SK-N-SH treated with all-trans-retinoic acid at 6 μM for 48 hours (cell line): ENCODE data around the gene TTC39A.

Experiments
- ATAC-seq: fragments of 200-7000 bp; cut with Tn5 transposase; 3 replicates; pipeline ENCODE4 v1.9.1; 2020; ENCODE audit warnings: mild to moderate bottlenecking, moderate library complexity
- BACH2 ChIP-seq: fragments of 250-450 bp; sonication (Bioruptor Pico); IDR thresholded peaks from 2 replicates; pipeline ENCODE4 v1.9.0; 2021; ENCODE audit warnings: mild to moderate bottlenecking, borderline replicate concordance
- CSDC2 ChIP-seq: fragments of 250-450 bp; sonication (Bioruptor Pico); IDR thresholded peaks from 2 replicates; pipeline ENCODE4 v1.5.0; 2020; ENCODE audit warnings: mild to moderate bottlenecking, moderate library complexity
- ISL1 ChIP-seq: fragments of 250-450 bp; sonication (Bioruptor Pico); IDR thresholded peaks from 2 replicates; pipeline ENCODE4 v2.1.2; 2022; ENCODE audit warnings: mild to moderate bottlenecking, moderate library complexity
- PPARA ChIP-seq: fragments of 250-450 bp; sonication (Bioruptor Pico); IDR thresholded peaks from 2 replicates; pipeline ENCODE4 v1.5.0; 2020; ENCODE audit warnings: mild to moderate bottlenecking, borderline replicate concordance
- TCF4 ChIP-seq: fragments of 250-450 bp; sonication (Bioruptor Pico); IDR thresholded peaks from 2 replicates; pipeline ENCODE4 v1.8.0; 2021; ENCODE audit warnings: mild to moderate bottlenecking, moderate library complexity, borderline replicate concordance
- ZC3H10 ChIP-seq: fragments of 250-450 bp; sonication (Bioruptor Pico); IDR thresholded peaks from 2 replicates; pipeline ENCODE4 v1.5.1; 2021; ENCODE audit warnings: mild to moderate bottlenecking, moderate library complexity
- ZFP3 ChIP-seq: fragments of 250-450 bp; sonication (Bioruptor Pico); IDR thresholded peaks from 2 replicates; pipeline ENCODE4 v1.5.0; 2020; ENCODE audit warnings: mild to moderate bottlenecking, moderate library complexity
- ZFP30 ChIP-seq: fragments of 450-650 bp; formaldehyde crosslinking; IDR thresholded peaks from 2 replicates; pipeline ENCODE4 v1.5.0; 2022; ENCODE audit warnings: mild to moderate bottlenecking, moderate library complexity
- ZNF565 ChIP-seq: fragments of 450-650 bp; formaldehyde crosslinking; conservative IDR thresholded peaks from 2 replicates; pipeline ENCODE4 v1.5.0; 2020; ENCODE audit warnings: low read depth, mild to moderate bottlenecking, moderate library complexity
- ZNF8 ChIP-seq: fragments of 450-650 bp; formaldehyde crosslinking; IDR thresholded peaks from 2 replicates; pipeline ENCODE4 v1.5.0; 2020; ENCODE audit warnings: mild to moderate bottlenecking, moderate library complexity
- TF ChIP-seq, protein P1 (sequence below): fragments of 250-450 bp; sonication (Bioruptor Pico); IDR thresholded peaks from 2 replicates; pipeline ENCODE4 v1.8.0; 2020; ENCODE audit warnings: mild to moderate bottlenecking, moderate library complexity, borderline replicate concordance
- TF ChIP-seq, protein P2 (sequence below): fragments of 250-450 bp; sonication (Bioruptor Pico); IDR thresholded peaks from 2 replicates; pipeline ENCODE4 v1.5.1; 2021; ENCODE audit warnings: mild to moderate bottlenecking, moderate library complexity
- TF ChIP-seq, protein P3 (sequence below): fragments of 250-450 bp; sonication (Bioruptor Pico); IDR thresholded peaks from 2 replicates; pipeline ENCODE4 v1.5.1; 2020; ENCODE audit warnings: low read depth, mild to moderate bottlenecking, moderate library complexity
- TF ChIP-seq, protein P4 (sequence below): fragments of 250-450 bp; sonication (Bioruptor Pico); IDR thresholded peaks from 2 replicates; pipeline ENCODE4 v1.5.0; 2020; ENCODE audit warnings: mild to moderate bottlenecking, moderate library complexity
- TF ChIP-seq, protein P5 (sequence below): fragments of 250-450 bp; sonication (Bioruptor Pico); IDR thresholded peaks from 2 replicates; pipeline ENCODE4 v1.8.0; 2021; ENCODE audit warnings: low read depth, mild to moderate bottlenecking, moderate library complexity, borderline replicate concordance

The TTC39A gene

DNA sequence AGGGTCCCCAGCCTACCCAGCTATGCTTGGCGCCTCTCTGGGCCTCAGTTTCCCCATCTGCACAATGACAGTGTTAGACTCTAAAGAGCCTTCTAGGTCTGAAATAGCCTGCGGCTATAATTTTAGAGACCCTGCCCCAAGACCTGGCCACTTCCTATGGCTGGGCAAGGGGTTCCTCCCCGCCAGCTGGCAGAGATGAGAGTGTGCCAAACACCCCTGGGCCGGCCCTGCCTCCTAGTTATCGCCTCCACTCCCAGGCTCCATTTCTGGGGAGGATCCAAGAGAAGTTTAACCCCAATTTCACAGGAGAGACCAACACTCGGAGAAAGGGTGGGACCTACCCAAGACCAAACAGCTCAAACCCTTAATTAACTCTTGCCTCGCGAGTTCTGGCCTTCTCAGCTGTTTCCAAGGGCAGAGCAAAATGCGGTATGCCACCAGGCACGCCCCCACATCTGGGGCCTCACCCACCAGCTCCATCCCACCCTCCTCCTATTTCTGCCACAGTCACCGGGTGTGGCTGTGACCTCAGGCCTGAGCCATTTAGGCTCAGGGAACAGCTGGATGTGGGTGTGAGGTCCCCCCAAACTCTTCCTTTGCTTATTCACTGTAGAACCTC lies 35.7 kb downstream of the TTC39A start (continued):
- TF ChIP-seq TCF4 (CRISPR knock-in tag): no peak
- no peak for TF ChIP-seq BACH2 (CRISPR knock-in tag)
- TF ChIP-seq ZC3H10 (CRISPR knock-in tag): no peak
- TF ChIP-seq ISL1 (CRISPR knock-in tag): no peak
- no peak for TF ChIP-seq ZNF565 (CRISPR knock-in tag)
- TF ChIP-seq, all 23 proteins: peak for 0

DNA sequence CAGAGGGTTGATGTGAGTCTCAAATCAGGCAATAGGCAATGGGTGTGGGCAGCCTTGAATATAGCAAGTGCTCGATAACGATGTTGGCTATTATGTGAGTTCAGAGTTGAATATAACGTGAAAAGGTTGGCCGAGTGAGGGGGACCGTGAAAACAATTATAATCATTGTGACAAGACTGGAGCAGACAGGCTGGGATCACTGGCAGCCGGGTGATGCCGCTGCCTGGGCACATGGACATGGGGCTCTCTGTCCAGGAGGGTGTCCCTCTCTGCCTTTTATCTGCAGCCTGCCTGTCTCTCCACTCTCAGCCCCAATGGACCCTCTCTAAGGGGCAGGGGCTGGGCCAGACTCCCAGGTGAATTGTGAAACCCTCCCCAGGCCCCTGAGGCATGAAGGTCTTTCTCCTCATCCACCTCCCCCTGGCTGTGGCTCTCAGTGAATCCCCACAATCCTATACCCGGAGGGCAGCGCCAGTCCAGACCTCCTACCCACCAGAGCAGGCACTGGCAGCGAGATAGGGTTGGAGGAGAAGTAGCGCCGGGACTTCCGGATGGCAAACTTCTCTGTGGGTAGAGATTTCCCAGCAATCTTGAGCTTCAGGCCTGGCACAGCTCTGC lies 36.4 kb downstream of the TTC39A start:
- no peak for ATAC-seq
- TF ChIP-seq, protein P1, sequence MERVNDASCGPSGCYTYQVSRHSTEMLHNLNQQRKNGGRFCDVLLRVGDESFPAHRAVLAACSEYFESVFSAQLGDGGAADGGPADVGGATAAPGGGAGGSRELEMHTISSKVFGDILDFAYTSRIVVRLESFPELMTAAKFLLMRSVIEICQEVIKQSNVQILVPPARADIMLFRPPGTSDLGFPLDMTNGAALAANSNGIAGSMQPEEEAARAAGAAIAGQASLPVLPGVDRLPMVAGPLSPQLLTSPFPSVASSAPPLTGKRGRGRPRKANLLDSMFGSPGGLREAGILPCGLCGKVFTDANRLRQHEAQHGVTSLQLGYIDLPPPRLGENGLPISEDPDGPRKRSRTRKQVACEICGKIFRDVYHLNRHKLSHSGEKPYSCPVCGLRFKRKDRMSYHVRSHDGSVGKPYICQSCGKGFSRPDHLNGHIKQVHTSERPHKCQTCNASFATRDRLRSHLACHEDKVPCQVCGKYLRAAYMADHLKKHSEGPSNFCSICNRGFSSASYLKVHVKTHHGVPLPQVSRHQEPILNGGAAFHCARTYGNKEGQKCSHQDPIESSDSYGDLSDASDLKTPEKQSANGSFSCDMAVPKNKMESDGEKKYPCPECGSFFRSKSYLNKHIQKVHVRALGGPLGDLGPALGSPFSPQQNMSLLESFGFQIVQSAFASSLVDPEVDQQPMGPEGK (CRISPR knock-in tag): no peak
- TF ChIP-seq ZNF8 (CRISPR knock-in tag): no peak
- TF ChIP-seq ZFP3 (CRISPR knock-in tag): no peak
- TF ChIP-seq, protein P2, sequence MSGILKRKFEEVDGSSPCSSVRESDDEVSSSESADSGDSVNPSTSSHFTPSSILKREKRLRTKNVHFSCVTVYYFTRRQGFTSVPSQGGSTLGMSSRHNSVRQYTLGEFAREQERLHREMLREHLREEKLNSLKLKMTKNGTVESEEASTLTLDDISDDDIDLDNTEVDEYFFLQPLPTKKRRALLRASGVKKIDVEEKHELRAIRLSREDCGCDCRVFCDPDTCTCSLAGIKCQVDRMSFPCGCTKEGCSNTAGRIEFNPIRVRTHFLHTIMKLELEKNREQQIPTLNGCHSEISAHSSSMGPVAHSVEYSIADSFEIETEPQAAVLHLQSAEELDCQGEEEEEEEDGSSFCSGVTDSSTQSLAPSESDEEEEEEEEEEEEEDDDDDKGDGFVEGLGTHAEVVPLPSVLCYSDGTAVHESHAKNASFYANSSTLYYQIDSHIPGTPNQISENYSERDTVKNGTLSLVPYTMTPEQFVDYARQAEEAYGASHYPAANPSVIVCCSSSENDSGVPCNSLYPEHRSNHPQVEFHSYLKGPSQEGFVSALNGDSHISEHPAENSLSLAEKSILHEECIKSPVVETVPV (CRISPR knock-in tag): no peak
- TF ChIP-seq ISL1 (CRISPR knock-in tag): no peak
- TF ChIP-seq, protein P3, sequence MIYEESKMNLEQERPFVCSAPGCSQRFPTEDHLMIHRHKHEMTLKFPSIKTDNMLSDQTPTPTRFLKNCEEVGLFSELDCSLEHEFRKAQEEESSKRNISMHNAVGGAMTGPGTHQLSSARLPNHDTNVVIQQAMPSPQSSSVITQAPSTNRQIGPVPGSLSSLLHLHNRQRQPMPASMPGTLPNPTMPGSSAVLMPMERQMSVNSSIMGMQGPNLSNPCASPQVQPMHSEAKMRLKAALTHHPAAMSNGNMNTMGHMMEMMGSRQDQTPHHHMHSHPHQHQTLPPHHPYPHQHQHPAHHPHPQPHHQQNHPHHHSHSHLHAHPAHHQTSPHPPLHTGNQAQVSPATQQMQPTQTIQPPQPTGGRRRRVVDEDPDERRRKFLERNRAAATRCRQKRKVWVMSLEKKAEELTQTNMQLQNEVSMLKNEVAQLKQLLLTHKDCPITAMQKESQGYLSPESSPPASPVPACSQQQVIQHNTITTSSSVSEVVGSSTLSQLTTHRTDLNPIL (CRISPR knock-in tag): no peak
- TF ChIP-seq BACH2 (CRISPR knock-in tag): no peak

DNA sequence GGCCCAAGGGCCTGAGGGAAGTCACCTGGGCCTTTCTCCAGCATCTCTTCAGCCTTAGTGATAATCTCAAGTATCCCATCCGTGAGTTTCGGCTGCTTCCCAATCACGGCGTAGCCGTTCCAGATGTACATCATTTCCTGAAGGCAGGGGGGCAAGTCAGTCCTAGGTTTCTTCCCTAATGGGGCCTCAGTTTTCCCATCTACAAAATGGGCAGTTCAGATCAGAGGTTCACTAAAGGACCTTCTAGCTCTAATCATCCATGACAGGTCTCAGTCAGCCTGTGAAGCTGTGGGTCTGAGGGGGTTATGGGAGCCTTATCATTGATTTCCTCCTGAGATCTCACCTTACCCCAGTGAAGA lies 39.9 kb downstream of the TTC39A start:
- TF ChIP-seq CSDC2: no peak
- no peak for TF ChIP-seq PPARA (CRISPR knock-in tag)
- ATAC-seq: no peak

DNA sequence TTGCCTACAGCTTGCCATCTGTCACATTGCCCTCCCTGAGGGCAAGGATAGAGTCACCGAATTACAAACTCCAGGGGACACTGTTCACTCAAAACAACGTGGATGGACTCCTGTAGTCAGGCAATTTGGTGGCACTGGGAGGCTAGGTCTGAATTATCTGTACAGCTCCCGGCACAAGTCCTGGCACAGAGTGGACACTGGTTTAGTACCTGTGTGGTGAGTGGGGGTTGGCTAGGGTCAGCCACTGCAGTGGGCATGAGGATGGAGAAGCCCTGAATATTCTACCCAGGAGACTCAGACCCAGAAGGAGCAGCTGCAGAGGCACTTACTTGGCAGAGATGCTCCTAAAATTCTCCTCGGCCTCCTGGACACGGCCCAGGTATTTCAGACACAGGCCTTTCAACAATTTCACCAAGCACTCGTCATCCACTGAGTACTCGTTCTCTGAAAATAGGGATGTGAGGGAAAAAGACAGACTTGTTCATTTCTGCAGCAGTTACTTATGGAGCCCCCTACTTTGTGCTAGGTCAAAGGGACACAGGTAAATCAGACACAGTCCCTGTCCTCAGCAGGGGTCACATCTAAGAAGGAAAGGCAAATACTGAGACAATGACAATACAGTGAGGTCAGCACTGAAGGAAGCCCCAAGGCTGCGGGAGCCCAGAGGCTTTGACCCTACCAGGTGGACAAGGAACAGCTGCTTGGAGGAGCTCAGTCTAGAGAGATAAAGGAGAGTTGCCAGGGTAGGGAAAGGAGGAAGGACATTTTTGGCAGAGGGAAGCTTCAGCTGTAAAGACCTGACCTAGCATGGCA lies 40.5 kb downstream of the TTC39A start:
- no peak for ATAC-seq

More for the DNA sequence above, 40.5 kb downstream of the TTC39A start:
- TF ChIP-seq, protein P4, sequence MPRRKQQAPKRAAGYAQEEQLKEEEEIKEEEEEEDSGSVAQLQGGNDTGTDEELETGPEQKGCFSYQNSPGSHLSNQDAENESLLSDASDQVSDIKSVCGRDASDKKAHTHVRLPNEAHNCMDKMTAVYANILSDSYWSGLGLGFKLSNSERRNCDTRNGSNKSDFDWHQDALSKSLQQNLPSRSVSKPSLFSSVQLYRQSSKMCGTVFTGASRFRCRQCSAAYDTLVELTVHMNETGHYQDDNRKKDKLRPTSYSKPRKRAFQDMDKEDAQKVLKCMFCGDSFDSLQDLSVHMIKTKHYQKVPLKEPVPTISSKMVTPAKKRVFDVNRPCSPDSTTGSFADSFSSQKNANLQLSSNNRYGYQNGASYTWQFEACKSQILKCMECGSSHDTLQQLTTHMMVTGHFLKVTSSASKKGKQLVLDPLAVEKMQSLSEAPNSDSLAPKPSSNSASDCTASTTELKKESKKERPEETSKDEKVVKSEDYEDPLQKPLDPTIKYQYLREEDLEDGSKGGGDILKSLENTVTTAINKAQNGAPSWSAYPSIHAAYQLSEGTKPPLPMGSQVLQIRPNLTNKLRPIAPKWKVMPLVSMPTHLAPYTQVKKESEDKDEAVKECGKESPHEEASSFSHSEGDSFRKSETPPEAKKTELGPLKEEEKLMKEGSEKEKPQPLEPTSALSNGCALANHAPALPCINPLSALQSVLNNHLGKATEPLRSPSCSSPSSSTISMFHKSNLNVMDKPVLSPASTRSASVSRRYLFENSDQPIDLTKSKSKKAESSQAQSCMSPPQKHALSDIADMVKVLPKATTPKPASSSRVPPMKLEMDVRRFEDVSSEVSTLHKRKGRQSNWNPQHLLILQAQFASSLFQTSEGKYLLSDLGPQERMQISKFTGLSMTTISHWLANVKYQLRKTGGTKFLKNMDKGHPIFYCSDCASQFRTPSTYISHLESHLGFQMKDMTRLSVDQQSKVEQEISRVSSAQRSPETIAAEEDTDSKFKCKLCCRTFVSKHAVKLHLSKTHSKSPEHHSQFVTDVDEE: no peak
- no peak for TF ChIP-seq ZFP3 (CRISPR knock-in tag)
- TF ChIP-seq ZFP30 (CRISPR knock-in tag): no peak
- TF ChIP-seq, protein P5, sequence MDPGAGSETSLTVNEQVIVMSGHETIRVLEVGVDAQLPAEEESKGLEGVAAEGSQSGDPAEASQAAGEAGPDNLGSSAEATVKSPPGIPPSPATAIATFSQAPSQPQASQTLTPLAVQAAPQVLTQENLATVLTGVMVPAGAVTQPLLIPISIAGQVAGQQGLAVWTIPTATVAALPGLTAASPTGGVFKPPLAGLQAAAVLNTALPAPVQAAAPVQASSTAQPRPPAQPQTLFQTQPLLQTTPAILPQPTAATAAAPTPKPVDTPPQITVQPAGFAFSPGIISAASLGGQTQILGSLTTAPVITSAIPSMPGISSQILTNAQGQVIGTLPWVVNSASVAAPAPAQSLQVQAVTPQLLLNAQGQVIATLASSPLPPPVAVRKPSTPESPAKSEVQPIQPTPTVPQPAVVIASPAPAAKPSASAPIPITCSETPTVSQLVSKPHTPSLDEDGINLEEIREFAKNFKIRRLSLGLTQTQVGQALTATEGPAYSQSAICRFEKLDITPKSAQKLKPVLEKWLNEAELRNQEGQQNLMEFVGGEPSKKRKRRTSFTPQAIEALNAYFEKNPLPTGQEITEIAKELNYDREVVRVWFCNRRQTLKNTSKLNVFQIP (CRISPR knock-in tag): no peak
- TF ChIP-seq, all 23 proteins: peak for 0
